Spleen (tissue), 7 donors: ENCODE measurements around the gene DDX51.

Experiments used
- POLR2A ChIP-seq, 3 donors: fragments of 450-650 bp; IDR thresholded peaks; one replicate each; pipeline ENCODE4 v1.5.1; 2017; ENCODE audit warnings: antibody characterized with exemption in 3 of 3, mild to moderate bottlenecking in 1 of 3
- POLR2AphosphoS5 ChIP-seq, 3 donors: sonication (generic); formaldehyde crosslinking; IDR thresholded peaks; one replicate each; pipeline ENCODE4 v1.5.1; 2017; ENCODE audit warnings: antibody characterized with exemption in 3 of 3
- TF ChIP-seq, protein P1 (sequence below), 11 experiments: fragments of 200-600 bp in 7 of 11; fragments of 450-650 bp in 4 of 11; sonication (generic) in 4 of 11; IDR thresholded peaks in 8 of 11; conservative IDR thresholded peaks in 3 of 11; 1 replicate in 7 of 11; 2 replicates in 4 of 11; pipeline versions ENCODE4 v1.4.0 to v1.8.0; 2016 to 2021; ENCODE audit warnings: antibody characterized with exemption in 11 of 11, inconsistent platforms in 4 of 11, mild to moderate bottlenecking in 1 of 11
- donor health status: DM: no; HTN: no; CAD: no; lungs with moderate emphysema.
- donor health status: DM: no; HTN: no; CAD: no.
- donor health status: DM: no; HTN: no; CAD: no.

DNA sequence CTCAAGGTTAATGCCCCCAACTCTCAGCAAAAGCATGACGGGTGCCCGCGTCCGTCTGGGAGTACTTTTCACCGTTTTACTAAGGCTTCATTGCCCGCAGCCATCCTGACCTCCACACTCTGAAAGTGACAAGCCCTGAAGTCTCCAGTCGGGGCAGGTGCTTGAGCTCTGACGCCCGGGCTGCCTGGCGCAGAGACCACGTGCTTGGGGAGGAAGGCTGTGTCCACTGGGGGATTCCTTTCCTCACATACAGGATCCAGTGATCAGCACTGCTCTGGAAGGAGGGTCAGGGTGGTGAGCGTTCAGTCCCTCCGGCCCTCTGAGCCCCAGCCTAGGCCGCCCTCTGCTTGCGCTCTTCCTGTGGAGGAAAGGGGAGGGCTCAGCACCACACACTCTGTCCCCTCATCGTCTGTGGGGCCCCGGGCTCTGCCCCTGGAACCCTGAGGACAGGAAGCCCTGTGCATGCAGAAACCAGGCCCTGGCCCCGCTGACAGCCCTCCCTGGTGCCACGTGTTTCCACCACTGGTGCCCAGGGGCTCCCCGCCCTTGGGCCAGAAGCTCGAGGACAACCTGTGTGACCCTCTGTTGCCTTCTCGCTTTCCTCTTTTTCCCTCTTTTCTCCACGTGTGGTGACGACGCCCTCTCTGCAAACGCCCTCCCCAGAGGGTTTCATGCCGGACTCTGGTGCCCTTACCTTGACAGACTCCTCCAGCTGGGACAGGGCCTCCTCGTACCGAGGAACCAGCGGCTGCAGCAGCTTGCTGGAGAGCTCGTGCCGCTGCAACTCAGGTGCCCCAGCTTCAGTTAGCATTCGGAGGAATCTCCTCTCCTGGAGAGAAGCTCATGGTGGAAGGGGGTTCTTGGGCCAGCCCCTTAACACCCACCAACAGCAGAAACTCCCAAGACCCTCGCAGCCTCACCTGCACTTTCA, 4.9 kb downstream of the DDX51 start:
- TF ChIP-seq, protein P1, sequence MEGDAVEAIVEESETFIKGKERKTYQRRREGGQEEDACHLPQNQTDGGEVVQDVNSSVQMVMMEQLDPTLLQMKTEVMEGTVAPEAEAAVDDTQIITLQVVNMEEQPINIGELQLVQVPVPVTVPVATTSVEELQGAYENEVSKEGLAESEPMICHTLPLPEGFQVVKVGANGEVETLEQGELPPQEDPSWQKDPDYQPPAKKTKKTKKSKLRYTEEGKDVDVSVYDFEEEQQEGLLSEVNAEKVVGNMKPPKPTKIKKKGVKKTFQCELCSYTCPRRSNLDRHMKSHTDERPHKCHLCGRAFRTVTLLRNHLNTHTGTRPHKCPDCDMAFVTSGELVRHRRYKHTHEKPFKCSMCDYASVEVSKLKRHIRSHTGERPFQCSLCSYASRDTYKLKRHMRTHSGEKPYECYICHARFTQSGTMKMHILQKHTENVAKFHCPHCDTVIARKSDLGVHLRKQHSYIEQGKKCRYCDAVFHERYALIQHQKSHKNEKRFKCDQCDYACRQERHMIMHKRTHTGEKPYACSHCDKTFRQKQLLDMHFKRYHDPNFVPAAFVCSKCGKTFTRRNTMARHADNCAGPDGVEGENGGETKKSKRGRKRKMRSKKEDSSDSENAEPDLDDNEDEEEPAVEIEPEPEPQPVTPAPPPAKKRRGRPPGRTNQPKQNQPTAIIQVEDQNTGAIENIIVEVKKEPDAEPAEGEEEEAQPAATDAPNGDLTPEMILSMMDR (IDR thresholded peaks at IDR 0.05 in 8 of 11, conservative IDR thresholded peaks at IDR 0.05 in 3 of 11), result no peak
- TF ChIP-seq POLR2A (IDR thresholded peaks at IDR 0.05), result no peak
- peak in 1 of 3 donors; percentile 38 for TF ChIP-seq POLR2AphosphoS5 (IDR thresholded peaks at IDR 0.05)
